ENCODE data around the gene UMOD. TPM values are rescaled to one million over a fixed set of nuclear protein-coding genes. Genes with fewer than 3 reads are reported as not detected.

The UMOD gene
- total RNA-seq, 4 donors from 2014 or later, result not detected

DNA sequence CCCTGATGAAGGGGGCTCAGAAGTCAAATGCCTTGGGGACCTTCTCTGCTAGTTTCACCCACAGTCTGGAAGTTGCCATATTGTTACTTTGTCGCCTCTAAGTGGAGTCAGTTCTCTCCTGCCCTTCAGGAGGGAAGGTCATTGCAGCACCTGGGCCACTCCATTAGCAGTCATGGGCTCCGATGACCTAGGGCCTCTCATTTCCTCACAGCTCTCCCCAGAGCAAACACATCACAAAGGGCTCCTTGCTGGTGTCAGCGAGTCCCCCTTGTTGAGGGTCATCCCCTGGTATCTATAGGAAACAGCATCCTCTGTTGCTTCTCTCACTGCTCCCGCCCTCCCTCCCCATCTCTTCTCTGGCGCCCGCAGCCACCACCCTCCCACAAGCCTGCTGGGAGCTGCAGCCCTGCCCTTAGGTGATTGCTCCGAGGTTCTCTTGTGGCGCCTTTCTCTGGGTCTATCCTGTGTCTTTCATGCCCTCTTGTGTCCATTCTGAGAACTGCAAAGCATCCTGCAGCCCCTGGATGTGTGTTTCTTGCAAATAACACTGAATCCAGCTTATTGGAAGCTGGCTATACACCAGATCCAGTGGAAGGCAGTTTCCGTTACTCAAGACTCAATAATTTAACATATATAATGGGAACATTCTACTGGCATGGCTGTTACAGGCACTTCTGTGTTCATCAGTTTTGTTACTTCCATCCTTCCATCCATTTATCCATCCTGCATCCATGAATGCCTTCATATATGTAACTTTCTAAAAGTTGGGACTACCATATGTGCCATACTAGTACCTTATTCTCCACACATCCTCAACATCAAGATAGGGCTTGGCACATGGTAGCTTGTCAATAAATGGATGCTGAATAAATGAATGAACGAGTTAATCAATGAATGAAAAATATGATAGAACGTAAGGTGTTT lies 30.9 kb upstream of the UMOD start:
- TF ChIP-seq, protein P1, sequence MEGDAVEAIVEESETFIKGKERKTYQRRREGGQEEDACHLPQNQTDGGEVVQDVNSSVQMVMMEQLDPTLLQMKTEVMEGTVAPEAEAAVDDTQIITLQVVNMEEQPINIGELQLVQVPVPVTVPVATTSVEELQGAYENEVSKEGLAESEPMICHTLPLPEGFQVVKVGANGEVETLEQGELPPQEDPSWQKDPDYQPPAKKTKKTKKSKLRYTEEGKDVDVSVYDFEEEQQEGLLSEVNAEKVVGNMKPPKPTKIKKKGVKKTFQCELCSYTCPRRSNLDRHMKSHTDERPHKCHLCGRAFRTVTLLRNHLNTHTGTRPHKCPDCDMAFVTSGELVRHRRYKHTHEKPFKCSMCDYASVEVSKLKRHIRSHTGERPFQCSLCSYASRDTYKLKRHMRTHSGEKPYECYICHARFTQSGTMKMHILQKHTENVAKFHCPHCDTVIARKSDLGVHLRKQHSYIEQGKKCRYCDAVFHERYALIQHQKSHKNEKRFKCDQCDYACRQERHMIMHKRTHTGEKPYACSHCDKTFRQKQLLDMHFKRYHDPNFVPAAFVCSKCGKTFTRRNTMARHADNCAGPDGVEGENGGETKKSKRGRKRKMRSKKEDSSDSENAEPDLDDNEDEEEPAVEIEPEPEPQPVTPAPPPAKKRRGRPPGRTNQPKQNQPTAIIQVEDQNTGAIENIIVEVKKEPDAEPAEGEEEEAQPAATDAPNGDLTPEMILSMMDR (IDR thresholded peaks at IDR 0.05; ENCODE audit: low read depth), result no peak

DNA sequence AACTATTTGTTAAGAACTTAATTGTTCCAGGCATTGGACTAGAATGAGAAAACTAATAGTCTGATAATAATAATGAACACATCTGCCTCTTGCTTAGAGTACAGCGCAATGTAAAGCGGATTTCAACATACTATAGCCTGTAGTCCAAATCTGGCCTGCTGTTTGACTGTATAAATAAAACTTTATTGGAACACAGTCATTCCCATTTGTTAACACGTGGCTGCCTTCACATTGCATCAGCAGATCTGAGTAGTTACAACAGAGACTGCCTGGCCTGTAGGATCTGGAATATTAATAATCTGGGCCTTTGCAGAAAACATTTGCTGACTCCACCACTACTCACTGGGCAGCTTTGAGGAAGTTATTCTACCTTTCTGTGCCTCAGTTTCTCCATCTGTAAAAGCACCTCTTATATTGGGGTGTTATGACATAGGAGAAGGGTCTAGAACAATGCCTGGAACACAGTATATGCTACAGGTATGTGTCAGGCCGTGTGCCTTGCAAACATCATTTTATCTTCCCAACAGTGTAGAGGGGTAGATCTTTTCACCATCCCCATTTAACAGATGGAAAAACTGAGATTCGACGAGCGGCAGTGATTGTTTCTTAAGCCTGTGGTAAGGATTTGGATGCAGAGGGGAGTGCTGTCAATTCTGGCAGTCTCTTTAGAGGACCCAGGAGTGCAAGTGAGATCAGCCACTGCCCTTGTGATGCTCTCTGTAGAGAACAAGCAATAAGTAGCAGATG lies 29.9 kb upstream of the UMOD start:
- TF ChIP-seq, protein P1 (IDR thresholded peaks at IDR 0.05; ENCODE audit: low read depth), result no peak

DNA sequence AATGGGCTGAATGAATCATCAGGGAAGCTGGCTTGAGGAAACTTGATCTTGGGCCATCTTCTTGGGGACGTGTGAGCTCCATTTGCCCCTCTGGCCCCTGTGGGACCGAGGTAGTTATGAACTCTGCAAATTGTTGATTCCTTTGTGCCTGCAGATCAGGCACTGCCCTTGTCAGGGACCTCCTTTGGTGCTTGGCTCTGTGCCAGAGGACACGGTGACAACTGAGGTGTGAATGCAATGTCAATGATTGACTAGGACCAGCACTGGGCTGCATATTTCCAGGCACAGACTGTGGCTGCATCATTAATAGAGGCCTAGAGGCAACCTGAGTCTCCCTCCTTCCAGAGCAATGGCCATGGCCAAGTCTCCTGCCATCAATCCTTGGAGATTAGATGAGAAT lies 28.3 kb upstream of the UMOD start:
- TF ChIP-seq, protein P1 (IDR thresholded peaks at IDR 0.05; ENCODE audit: low read depth), result no peak

DNA sequence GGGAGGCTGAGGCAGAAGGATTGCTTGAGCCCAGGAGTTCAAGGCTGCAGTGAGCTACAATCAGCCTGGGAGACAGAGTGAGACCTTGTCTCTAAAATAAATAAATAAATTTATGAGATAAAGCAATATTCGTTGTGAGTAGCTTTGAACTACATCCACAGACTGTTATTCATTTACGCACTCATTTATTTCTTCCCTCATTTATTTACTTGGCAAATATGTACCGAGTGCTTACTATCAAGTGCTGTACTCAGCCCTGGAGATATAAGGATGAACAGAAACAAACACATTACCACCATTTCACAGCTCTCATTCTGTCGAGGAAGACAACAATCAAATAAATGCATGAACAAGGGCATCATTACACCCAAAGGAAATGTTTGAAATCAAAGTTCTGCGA lies 24.7 kb upstream of the UMOD start:
- TF ChIP-seq, protein P1 (IDR thresholded peaks at IDR 0.05; ENCODE audit: low read depth), result no peak

DNA sequence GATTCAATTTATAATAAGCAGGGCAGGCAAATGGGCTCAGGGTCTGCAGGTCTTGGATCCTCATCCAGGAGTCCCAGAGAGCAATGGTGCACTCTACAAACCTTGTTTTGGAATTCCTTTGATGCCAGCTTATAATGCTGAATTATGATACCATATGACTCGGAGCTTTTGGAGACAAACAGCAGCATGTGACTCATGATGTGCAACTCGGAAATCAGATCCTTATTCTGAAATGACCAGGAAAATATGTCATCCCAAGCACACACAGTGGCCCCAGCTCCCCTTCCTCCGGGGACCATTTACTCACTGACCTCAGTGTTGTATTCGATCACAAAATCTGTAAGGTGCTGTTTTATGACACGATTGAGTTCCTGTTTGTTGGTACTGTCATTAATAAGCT lies 20.2 kb upstream of the UMOD start:
- TF ChIP-seq, protein P1 (IDR thresholded peaks at IDR 0.05; ENCODE audit: low read depth), result no peak

DNA sequence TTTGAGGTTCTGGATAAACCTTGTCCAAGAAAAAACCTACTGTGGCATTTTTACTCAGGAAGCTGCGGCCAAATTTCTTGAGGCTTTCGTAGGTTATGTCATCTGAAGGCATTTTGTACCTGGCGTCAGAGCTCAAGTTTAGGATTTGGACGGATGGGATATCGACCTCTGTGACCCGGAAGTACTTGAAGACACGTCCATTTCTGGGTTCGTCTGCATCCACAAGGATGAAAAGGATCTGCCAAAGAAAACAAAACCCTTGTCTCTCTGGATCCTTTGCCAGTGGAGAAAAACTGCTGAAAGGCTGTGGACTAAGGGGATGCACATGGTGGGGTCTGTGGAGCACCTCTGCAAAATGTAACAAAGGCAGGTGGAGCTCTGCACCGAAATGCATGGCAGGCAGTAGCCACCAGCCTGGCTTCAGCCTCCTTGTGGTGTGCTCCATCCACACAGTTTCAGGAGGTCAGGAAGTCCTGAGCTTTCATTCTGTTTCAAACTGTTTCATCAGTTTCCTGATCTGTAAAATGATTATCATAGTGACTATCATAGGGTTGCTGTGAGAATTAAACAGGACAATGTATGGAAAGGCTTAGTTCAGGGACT lies 17.0 kb upstream of the UMOD start:
- TF ChIP-seq, protein P1 (IDR thresholded peaks at IDR 0.05; ENCODE audit: low read depth), result no peak

DNA sequence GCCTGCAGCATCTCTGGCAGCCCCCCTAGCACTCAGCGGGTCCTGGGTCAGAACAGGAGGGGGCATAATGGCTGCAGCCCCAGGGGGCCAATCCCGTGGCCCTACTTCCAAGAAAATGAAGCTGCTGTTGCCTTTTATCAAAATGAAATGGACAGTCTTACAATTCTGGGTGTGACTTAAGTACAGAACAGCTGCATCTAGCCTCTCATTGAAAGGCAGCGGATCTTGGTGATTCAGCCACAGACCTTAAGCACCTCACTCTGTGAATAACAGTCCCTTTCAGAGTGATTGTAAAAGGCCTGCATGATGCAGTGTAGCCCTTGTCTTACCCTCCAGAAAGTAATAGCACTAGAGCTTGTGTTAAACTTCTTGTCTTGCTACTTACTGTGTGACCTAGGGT lies 11.5 kb upstream of the UMOD start:
- TF ChIP-seq, protein P1 (IDR thresholded peaks at IDR 0.05; ENCODE audit: low read depth), result no peak
